SK-N-SH (cell line): ENCODE data around the gene C20orf96. TPM values are rescaled to one million over a fixed set of nuclear protein-coding genes. Genes with fewer than 3 reads are reported as not detected.

Source experiments
- CTCF ChIA-PET: fragments of 300-600, 350-600 bp; formaldehyde crosslinking; extraction: SDS; loops from one replicate; lab custom pipeline; 2021; lab: Yijun Ruan, JAX
- POLR2A ChIA-PET: fragments of 350-600 bp; sonication (Branson Sonifier 250); formaldehyde crosslinking; extraction: SDS; loops from one replicate; lab custom pipeline; 2020; ENCODE audit warnings: antibody characterized with exemption, inconsistent platforms; lab: Yijun Ruan, JAX
- DNase-seq: peaks from one replicate; pipeline ENCODE4 v3.0.0; 2012
- H2AFZ ChIP-seq: fragments of 200-600 bp; sonication (generic); 2 replicates; pipeline ENCODE4 v1.8.1; 2016; ENCODE audit warnings: antibody characterized with exemption, mild to moderate bottlenecking, low read depth
- H3F3A ChIP-seq: fragments of 200-600 bp; sonication (generic); replicated peaks from 2 replicates; pipeline ENCODE3; 2016; ENCODE audit warnings: antibody characterized with exemption, mild to moderate bottlenecking; ENCODE audit not compliant: insufficient read depth
- H3K27ac ChIP-seq, 2 experiments: fragments of 200-500 bp in 1 of 2; fragments of 200-600 bp in 1 of 2; sonication (Bioruptor generic) in 1 of 2; sonication (generic), shearing (Covaris generic) in 1 of 2; 2 replicates each; pipeline versions ENCODE4 v1.5.1 to v1.6.1; 2014 to 2016; ENCODE audit warnings: low read depth in 2 of 2, inconsistent platforms in 1 of 2, low read length in 1 of 2, mild to moderate bottlenecking in 1 of 2, mixed read lengths in 1 of 2
- H3K27me3 ChIP-seq: fragments of 200-600 bp; sonication (generic), shearing (Covaris generic); 2 replicates; pipeline ENCODE4 v1.6.1; 2016; ENCODE audit warnings: mixed run types; ENCODE audit not compliant: insufficient read depth
- H3K36me3 ChIP-seq, 2 experiments: fragments of 200-500 bp in 1 of 2; fragments of 200-600 bp in 1 of 2; sonication (Bioruptor generic) in 1 of 2; sonication (generic) in 1 of 2; replicated peaks in 1 of 2; 2 replicates each; pipeline versions ENCODE3 to v1.5.1; 2014 to 2016; ENCODE audit warnings: low read length in 1 of 2, mild to moderate bottlenecking in 1 of 2; ENCODE audit not compliant: insufficient read depth in 2 of 2, control insufficient read depth in 1 of 2
- H3K4me1 ChIP-seq, 2 experiments: fragments of 200-500 bp in 1 of 2; fragments of 200-600 bp in 1 of 2; sonication (Bioruptor generic) in 1 of 2; sonication (generic), shearing (Covaris generic) in 1 of 2; 2 replicates each; pipeline versions ENCODE4 v1.5.1 to v1.6.1; 2014 to 2016; ENCODE audit warnings: low read depth in 1 of 2, low read length in 1 of 2, mixed run types in 1 of 2; ENCODE audit not compliant: insufficient read depth in 2 of 2, control insufficient read depth in 1 of 2
- H3K4me2 ChIP-seq: fragments of 200-600 bp; sonication (generic), shearing (Covaris generic); 2 replicates; pipeline ENCODE4 v1.6.1; 2017; ENCODE audit warnings: mixed run types
- H3K4me3 ChIP-seq, 2 experiments: fragments of 200-500 bp in 1 of 2; fragments of 200-600 bp in 1 of 2; sonication (Bioruptor generic) in 1 of 2; sonication (generic), shearing (Covaris generic) in 1 of 2; 2 replicates each; pipeline versions ENCODE4 v1.5.1 to v1.8.1; 2014 to 2016; ENCODE audit warnings: low read depth in 2 of 2, inconsistent platforms in 1 of 2, low read length in 1 of 2, mild to moderate bottlenecking in 1 of 2, mixed read lengths in 1 of 2, moderate library complexity in 1 of 2
- H3K79me2 ChIP-seq: fragments of 200-600 bp; sonication (generic); 2 replicates; pipeline ENCODE4 v1.8.1; 2017; ENCODE audit warnings: mild to moderate bottlenecking; ENCODE audit not compliant: insufficient read depth
- H3K9ac ChIP-seq: fragments of 200-600 bp; sonication (generic); 2 replicates; pipeline ENCODE4 v1.6.1; 2017; ENCODE audit warnings: mixed run types
- H3K9me2 ChIP-seq: fragments of 200-600 bp; sonication (generic); 2 replicates; pipeline ENCODE4 v1.6.1; 2017; ENCODE audit warnings: mixed run types
- H3K9me3 ChIP-seq: fragments of 200-600 bp; sonication (generic); 2 replicates; pipeline ENCODE4 v1.6.1; 2017; ENCODE audit warnings: mixed run types, mild to moderate bottlenecking, moderate library complexity
- H4K20me1 ChIP-seq: fragments of 200-600 bp; sonication (generic); 2 replicates; pipeline ENCODE4 v1.6.1; 2017; ENCODE audit warnings: mild to moderate bottlenecking, mixed run types; ENCODE audit not compliant: insufficient read depth
- ELF1 ChIP-seq: IDR thresholded peaks from 2 replicates; pipeline ENCODE4 v1.4.0; 2012
- IRF3 ChIP-seq: fragments of 150-350 bp; IDR thresholded peaks from 2 replicates; pipeline ENCODE4 v1.6.1; 2016; ENCODE audit warnings: mild to moderate bottlenecking, low read depth, low read length
- NRF1 ChIP-seq: IDR thresholded peaks from 2 replicates; pipeline ENCODE4 v1.6.1; 2012; ENCODE audit warnings: low read depth, mild to moderate bottlenecking, low read length
- RAD21 ChIP-seq: IDR thresholded peaks from 2 replicates; pipeline ENCODE4 v1.6.1; 2012; ENCODE audit warnings: mild to moderate bottlenecking, low read length
- REST ChIP-seq: IDR thresholded peaks from 2 replicates; pipeline ENCODE4 v1.6.1; 2012; ENCODE audit warnings: mild to moderate bottlenecking, low read depth, low read length, moderate library complexity
- RXRA ChIP-seq: IDR thresholded peaks from 2 replicates; pipeline ENCODE4 v1.4.0; 2012; ENCODE audit warnings: low read depth, mild to moderate bottlenecking, borderline replicate concordance
- SMC3 ChIP-seq: IDR thresholded peaks from 2 replicates; pipeline ENCODE4 v1.6.1; 2012; ENCODE audit warnings: low read depth, low read length, improper control_type of control experiment
- TEAD4 ChIP-seq: IDR thresholded peaks from 2 replicates; pipeline ENCODE4 v1.4.0; 2012; ENCODE audit warnings: mild to moderate bottlenecking, borderline replicate concordance; ENCODE audit not compliant: insufficient read depth
- USF2 ChIP-seq: fragments of 150-350 bp; IDR thresholded peaks from 2 replicates; pipeline ENCODE4 v1.6.1; 2017; ENCODE audit warnings: antibody characterized with exemption, low read length, low read depth, borderline replicate concordance
- ZBTB33 ChIP-seq: IDR thresholded peaks from 2 replicates; pipeline ENCODE4 v1.4.0; 2012; ENCODE audit warnings: low read depth, borderline replicate concordance
- WGBS: methylation state at CpG from one replicate; pipeline ENCODE4 v1.1.6; 2017; ENCODE audit warnings: low lambda C conversion rate; 5-methylcytosine and 5-hydroxymethylcytosine counted together
- polyA plus RNA-seq, 3 experiments: library from polyadenylated mRNA; depleted of rRNA; stranded (reverse); fragments of >200 nt; gene quantifications; 2 replicates each; pipeline ENCODE4 v1.2.3, GENCODE V29; 2012

The C20orf96 gene
- polyA plus RNA-seq, 1 of the 3 experiments (the other 2 are of a cell fraction), result 16.6 TPM

GRCh38 chr20:258269-258858 is 32.2 kb downstream of the C20orf96 start:
- H3K27ac ChIP-seq, result no peak overlapping the region
- no peak overlapping the region for H3K4me3 ChIP-seq

More at GRCh38 chr20:258269-258858, 32.2 kb downstream of the C20orf96 start:
- Histone ChIP-seq H2AFZ (no peak overlapping the region), H3K9me2 (no peaks in the 10 kb centered on the region), H3K79me2 (no peaks in the 10 kb centered on the region), H3F3A (no peaks in the 10 kb centered on the region)
- TF ChIP-seq RAD21 (no peak), TEAD4 (no peak), NRF1 (no peak), ELF1 (no peak), SMC3 (no peak), IRF3 (no peak), RXRA (no peak), ZBTB33 (no peak), USF2 (no peak), REST (no peak)
- TF ChIP-seq, all 33 proteins: peak for 0
- Histone ChIP-seq H3K4me2 (no peak overlapping the region), H4K20me1 (no peaks in the 10 kb centered on the region), H3K27me3 (peaks cover 14% of the 10 kb centered on the region; the same call in 1 of the 2 replicates), H3K4me1 (peaks cover 0 to 12% of the 10 kb centered on the region in 2 experiments; a peak in 1 of 4 replicates), H3K36me3 (no peaks in the 10 kb centered on the region), H3K9ac (no peak overlapping the region), H3K9me3 (no peaks in the 10 kb centered on the region)
- 34% methylated on average over 4 of the region's 4 CpGs for WGBS
- ChIA-PET POLR2A (no interaction called here), CTCF (interaction anchor here (1.3 to 2.5 kb wide), 2 partner anchors 8 to 72 kb away, joined by 7 to 16 read pairs; no protein-coding TSS in a partner anchor)
- no peak for DNase-seq
